T-helper 2 cell (primary cell): ENCODE measurements around the gene OBP2B.
"Not testable (repeated sequence)": the region's sequence is repeated elsewhere in the genome, so short reads cannot be mapped to it uniquely, and the experiment has no call there.

Experiments used
- DNase-seq, 5 experiments: peaks; one replicate each; pipeline versions ENCODE4 v3.0.0 to v3.0.0-alpha.2; 2012 to 2022

Gene OBP2B

DNA sequence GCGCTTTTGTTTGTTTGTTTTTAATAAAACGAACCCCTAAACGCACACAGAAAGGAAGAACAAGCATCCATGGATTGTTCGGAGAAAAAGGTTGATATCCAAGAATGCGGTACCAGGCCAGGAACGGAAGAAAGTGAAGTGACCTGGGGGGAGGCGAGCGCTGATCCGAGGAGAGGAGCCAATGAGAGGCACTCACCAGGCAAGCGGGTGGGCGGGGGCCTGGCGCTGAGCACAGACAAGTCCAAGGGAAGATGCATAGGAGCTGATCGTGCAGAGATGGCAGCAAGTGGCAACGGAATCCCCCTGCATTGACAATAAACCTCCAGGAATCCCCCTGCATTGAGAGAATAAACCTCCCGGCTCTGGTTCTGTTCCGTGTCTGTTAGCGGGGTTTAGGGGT is 8.4 kb downstream of the OBP2B start:
- DNase-seq, result no peak

DNA sequence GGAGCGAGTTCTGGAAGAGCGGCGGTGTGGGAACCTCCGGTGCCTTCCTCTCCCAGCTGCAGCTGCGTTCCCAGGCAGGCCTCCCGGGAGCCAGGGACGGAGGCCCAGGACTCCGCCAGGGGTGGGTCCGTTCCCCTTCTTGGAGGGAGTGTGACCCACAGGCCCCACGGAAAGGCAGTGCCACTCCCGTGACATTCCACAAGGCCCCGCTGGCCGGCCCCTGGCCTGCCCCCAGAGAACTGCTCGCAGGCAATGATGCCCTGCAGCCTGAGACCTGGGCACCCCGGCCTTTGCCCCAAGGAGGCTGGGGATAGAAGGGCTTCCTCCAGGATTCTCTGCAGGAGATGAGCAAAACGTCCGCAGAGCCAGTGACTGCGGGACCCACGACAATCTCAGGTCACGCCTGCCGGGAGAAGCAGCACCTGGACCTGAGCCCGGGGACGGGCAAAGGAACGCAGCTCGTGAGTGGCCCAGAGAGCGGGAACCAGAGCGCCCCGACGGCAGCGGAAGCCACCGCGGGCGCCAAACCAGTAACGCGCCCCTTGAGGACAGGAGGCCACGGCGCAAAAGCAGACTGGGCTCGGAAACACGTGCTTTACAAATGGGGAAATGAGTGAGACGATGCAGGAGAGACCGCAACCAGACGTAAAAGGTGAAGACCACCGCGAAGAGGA is 9.3 kb downstream of the OBP2B start:
- DNase-seq, result peak in 1 of 5 experiments; percentile 53

DNA sequence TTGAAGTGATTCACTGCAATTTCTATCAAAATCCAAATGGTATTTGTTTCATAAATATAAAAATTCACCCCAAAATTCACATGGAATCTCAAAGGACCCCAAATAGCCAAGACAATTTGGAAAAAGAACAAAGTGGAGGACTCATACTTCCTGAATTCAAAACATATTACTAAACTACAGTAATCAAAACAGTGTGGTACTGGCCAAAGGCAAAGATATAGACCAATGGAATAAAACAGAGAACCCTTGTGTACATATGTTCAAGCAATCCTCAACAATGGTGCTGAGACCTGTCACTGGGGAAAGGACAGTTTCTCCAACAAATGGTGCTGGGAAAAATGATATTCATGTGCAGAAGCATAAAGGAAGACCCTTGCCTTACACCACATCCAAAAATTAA is 14.0 kb downstream of the OBP2B start:
- no peak for DNase-seq

DNA sequence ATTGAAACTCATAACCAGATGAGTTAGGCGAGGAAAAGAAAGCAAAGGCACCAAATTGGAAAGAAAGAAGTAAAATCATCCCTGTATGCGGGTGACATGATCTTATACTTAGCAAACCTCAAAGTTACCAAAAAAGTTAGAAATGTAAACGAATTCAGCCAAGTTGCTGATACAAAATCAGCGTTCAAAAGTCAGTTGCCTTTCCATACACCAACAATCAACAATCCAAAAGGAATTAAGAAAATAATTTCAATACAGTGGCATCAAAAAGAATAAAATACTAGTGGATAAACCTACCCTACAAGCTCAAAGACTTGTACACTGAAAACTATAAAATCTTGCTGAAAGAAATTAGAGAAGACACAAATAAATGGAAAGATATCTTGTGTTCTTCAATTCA is 14.5 kb downstream of the OBP2B start:
- DNase-seq, result no peak

DNA sequence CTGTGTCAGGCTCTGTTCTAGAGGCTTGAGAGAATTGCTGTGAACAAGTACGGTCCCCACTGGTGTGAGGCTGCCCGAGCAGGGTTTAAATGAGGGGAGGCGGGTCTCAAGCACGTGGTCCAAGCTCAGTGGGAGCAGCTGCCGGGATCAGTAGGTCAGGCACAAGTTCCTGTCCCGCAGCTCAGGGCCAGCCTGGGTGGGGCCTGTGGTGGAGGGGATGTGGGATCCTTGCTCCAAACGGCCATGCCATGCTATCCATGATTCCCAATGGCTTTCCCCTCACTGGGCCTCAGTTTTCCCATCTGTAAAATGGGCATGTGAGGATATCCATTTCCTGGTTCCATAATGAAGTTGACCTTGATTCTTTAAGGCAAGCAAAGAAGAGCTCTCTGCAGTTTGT is 17.1 kb downstream of the OBP2B start:
- DNase-seq, result no peak

DNA sequence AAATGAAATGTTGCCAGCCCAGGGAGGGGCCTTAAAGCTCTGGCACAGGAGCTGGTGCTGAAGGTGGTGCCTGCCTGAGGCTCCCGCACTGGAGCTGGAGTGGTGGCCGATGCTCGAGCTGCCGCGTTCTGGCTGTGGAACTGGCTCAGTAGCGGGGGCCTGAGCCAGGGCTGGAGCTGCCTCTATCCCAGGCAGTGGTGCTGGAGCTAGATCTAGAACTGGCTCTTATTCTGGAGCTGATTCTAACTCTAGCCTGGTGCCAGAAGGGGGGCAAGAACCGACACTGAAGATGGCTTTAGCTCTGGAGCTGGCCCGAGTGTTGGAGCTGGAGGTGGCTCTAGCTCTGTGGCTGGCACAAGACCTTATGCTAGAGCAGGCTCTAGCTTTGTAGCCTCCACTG is 19.2 kb downstream of the OBP2B start:
- DNase-seq, result no peak

DNA sequence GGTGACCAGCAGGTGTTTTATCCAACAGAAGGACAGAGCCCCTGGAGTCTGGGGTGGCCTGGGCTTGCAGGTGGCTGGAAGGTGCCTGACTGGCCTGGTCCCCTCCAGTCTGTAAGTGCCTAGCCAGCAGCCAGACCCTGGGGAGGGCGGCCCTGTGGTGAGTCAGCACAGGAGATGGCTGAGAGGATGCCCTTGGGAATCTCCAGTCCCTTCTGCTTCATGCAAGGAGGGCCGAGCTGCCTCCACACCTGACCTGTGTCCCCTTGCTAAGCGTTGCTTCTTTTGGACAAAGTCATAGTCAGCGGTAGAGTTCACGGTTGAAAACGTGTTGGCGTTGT is 20.2 kb downstream of the OBP2B start:
- DNase-seq, result no peak

DNA sequence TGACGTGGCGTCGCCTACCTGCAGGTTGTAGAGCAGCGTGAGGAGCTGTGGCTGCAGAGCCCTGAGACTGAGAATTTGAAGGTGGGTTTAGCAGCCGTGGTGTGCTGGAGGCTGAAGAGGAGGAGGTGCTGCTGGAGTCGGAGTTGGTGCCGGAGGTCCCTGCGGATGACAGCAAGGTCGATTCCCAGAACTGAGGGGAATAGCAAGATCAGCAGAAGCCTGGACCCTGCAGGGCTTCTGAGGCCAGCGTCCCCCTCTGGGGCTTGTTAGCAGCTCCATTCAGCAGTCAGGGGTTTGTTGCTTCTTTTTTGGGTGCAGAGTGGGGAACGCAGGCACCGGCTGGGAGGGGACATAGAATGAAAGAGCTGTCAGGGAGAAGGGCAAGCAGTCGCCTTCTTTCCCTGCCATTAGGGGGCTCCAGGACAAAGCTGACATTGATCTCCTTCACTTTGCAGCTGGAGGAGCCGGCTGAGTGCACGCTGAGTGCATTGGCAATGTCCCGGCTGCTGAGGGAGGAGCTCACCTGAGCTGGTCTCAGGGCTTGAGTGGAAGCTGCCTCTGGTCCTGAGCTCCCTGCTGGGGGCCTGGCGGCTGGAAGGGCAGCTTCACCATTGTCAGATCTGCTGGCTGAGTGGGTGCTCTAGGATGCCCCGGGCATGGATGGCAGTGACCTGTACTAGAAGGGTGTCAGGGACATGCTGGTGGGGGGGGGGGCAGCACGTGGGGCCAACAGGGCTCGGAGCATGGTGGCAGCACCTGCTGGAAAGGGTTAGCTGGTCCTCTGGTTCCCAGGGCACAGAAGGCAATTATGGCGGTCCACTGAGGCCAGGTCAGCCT is 20.8 kb downstream of the OBP2B start:
- DNase-seq, result no peak

DNA sequence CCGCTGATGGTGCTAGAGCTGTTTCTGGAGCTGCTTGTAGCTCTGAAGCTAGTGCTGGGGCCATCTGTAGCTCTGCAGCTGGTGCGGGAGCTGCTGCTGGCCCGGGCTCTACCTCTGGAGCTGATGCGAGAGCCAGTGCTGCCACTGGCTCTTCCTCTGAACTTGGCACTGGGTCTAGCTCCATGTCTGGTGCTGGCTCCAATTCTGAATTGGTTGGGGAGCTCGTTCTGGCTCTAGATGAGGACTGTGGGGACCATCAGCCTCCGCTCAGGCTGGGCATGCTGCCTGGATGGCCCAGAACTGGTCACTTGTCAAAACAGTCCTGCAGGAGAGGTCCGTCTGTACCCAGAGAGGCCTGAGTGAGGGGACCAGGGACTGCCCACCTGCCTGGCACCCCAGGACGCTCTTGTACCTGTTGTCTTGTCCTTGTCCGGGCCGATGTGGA is 21.5 kb downstream of the OBP2B start:
- no peak for DNase-seq

DNA sequence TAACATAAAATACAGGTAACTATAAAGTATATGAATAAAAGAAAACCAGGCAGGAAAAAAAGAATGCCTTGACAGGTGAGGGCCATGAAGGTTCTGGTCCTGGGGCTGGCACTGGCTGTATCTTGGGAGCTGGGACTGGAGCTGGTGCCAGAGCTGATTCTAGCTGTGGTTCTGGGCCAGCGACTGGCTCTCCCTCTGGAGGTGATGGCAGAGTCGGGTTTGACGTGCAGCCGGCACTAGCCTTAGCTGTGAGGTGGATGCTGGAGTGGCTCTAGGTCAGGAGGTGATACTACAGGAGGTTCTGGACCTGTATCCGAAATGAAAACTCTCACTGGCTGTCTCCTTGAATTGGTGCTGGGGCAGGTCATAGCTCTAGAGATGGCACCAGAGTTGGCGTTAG is 22.3 kb downstream of the OBP2B start:
- DNase-seq, result no peak

DNA sequence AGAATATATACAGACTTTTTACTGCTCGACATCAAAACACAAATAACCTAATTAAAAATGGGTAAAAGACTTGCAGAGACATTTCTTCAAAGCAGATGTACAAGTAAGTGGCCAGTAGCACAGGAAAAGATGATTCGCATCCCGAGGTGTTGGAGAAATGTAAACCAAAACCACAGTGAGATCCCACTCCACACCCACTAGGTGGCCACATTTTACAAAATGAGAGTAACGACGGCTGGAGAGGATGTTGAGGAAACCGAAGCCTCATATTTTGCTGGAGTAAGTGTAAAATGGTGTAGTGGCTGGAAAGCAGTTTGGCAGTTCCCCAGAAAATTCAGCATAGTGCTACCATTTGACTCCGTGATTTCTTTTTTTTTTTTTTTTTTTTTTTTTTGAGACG is 24.1 kb downstream of the OBP2B start:
- peak in 2 of 5 experiments; percentile 52 to 57 for DNase-seq

DNA sequence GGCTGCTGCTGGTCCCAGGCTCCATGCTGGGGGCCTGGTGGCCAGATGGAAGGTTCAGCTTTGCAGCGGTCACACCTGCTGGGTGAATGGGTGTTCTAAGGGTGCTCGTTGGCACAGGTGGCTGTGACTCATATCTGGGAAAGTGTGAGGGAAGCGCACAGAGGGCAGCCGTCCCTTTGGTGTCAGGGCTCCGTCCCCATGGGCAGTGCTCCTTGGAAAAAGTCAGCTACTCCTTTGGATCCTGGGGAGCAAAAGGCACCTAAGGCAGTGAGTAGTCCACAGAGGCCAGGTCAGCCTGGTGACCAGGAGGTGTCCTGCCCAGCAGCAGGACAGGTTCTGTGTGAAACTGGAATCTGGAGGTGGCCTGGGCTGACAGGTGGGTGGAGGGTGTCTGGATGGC is 26.9 kb downstream of the OBP2B start:
- no peak for DNase-seq

DNA sequence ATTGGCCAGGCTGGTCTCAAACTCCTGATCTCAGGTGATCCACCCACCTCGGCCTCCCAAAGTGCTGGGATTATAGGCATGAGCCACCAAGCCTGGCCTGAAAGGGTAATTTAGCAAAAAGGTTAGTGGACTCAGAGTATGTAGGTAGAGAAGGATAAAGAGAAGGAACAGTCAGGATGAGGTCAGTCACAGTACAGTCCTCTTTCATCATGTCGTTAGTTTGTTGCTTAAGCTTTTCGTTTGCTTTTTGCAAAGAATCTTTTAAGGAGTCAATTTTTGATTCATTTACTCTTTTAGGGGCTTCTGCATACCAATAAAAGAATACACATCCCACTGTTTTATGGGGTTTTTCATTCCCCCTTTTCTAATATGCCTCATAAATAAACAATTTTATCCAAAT is 27.5 kb downstream of the OBP2B start:
- DNase-seq, result no peak

DNA sequence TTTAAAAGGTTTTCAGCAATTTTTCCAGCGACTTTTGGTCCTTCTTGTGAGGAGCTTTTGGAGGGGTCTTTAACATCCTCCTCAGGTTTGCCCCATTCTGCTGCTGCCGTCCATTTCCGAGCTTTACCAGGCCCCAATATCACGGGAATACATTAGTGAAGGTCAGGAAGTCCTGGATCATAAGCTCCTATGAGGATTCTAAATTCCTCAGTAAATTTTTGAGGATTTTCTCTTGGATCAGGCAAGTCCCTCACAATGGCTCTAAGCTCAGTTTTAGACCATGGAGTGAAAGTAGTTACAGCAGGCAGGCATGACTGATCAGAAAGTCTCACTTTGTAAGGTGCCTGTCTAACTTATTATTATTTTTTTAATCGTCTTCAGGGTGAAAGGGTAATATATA is 28.1 kb downstream of the OBP2B start:
- no peak for DNase-seq

DNA sequence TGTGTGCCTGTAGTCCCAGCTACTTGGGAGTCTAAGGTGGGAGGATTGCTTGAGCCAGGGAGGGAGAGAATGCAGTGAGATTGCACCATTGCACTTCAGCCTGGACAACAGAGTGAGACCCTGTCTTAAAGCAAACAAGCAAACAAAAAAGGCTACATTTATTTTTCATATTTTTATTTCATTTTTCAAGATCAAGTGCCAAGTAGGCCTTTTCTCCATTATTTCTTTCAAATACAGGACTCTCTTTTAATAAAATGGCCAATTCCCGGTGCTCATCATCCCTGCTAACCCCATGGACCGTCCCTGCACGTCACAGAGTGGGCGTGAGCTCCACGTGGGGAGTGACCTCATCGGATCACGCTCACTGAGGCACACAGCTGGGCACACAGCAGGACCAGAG is 36.0 kb downstream of the OBP2B start:
- no peak for DNase-seq

DNA sequence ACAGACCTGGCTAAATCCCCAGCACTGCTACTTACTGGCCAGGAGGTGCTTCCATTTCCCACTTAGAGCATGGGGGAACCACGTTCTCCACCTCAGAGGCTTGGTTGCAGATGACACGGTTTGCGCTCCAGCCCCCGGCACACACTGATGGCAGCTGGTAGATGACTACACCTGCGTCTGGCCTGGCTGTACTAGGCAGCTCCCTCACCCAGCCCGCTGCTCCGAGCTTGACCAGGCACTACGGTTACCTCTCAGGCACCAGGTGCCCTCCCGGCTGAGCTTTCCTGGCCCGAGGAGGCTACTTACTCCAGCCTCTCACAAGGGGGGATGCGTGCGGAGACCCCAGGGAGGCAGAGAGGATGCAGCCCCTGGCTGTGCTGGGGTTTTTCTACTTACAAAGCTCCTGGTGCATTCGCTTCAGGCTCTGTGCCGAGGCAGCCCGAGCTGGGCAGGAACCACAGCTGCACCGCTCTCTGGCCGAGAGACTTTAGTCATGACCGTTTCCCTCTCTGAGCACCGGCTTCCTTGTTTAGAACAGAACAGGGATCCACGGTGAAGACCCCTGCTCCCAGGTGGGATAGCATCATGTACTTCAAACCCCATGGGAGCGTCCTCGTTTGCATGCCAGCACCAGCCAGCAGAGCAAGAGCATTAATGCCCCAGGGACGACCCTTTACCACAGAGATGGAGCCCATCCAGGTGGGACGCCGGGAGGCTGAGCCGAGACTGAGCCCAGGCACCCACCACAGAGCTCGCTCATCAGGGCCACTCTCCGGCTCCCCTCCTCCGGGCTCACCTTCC is 37.7 kb downstream of the OBP2B start:
- DNase-seq, result no peak

DNA sequence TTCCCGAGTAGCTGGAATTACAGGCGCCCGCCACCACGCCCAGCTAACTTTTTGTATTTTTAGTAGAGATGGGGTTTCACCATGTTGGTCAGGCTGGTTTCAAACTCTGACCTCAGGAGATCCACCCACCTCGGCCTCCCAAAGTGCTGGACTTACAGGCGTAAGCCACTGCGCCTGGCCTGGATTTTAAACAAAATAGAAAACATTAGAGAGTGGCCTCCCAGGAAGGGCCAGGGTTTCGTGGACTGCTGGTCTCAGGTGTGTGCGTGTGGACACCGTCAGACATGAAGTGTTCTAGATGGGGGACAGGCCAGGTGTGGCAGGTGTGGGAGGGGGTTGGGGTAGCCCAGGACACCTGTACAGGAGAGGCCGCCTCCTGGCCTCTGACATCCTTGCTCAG is 38.3 kb downstream of the OBP2B start:
- no peak for DNase-seq

DNA sequence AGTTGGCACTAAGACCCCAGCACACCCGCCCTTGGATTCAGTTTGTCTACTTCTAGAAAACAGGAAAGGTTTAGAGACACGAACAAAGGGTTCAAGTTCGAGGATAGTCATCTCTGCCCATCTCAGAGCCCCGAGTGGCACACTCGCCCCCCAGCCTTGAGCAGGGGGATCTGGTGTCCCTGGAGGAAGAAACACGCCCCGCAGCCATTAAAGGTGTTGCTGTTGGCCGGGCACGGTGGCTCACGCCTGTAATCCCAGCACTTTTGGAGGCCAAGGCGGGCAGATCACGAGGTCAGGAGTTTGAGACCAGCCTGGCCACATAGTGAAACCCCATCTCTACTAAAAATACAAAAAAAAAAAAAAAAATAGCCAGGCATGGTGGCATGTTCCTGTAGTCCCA is 39.4 kb downstream of the OBP2B start:
- DNase-seq, result not testable (repeated sequence)

DNA sequence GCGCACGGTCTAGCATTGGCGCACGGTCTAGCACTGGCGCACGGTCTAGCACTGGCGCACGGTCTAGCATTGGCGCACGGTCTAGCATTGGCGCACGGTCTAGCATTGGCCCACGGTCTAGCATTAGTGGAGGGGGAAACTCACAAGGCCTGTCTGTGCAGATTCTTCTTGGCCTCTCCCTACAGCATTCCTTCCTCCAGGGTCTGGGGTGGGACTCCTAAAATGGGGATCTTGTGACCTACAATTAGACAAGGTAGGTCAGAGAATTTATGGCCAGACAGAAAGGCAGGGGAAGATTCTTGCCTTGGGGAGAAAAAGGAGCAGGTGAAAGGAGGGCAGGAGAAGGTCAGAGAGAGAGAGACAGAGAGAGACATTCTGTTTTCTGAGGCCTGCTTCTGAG is 39.9 kb downstream of the OBP2B start:
- DNase-seq, result no peak

DNA sequence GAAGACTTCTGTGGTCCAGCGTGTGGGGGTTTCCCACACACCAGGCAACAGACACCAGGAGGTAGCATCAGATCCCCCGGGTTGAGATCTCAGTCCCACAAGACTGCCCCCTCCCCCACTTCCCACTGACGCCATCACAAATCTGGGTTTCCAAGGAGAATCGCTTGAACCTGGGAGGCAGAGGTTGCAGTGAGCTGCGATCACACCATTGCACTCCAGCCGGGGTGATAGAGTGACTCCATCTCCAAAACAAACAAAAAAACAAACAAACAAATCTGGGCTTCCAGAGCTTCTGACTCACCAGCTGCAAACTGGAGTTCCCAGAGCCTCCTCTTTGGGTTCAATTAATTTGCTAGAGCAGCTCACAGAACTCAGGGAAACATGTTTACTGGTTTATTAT is 40.6 kb downstream of the OBP2B start:
- DNase-seq, result no peak

DNA sequence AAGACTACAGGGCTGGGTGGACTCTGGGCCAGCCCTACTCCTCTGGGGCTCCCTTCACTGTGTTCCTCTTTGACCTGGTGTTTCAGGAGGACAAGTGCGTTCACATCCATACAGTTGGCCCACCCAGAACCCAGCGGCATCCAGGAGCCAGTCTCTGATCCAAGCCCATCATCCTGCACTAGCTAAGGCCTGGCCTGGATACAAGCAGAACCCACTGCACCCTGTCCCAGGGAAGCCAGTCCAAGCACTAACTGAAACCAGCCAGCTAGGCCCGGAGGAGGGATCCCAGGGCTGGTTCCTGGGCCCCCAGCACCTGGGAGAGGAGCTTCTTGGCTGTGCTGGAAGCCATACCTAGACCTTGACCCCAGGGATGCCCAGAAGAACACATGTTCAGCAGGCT is 41.3 kb downstream of the OBP2B start:
- DNase-seq, result no peak

DNA sequence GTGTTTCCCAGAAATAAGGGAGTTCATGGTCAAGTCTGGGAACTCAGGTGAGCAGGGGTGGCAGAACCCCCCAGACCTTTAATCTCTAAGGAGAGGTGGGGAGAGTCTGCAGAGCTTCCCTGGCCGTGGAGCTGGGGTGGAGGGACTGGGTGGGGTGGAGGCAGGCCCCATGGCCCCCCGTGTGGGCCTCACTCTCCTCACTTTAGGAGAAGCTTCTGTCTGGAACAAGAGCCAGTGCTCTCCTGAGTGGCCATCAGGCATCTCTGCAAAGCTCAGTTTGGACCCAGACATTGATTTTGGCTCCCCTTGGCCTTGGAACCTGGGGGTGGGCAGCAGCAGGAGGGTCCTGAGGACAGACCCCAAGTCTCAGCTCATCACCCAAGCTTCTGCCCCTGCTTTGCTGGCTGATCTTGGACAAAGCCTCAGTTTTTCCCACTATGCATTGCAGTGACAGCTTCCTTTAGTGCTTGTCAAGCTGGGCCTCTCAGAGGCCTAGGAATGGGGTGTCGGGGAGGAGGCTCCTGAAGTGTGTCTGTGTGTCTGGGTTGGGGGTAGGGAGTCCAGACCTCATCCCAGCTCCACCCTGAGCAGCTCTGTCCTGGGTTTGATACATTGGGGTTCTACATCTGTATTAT is 41.8 kb downstream of the OBP2B start:
- no peak for DNase-seq

DNA sequence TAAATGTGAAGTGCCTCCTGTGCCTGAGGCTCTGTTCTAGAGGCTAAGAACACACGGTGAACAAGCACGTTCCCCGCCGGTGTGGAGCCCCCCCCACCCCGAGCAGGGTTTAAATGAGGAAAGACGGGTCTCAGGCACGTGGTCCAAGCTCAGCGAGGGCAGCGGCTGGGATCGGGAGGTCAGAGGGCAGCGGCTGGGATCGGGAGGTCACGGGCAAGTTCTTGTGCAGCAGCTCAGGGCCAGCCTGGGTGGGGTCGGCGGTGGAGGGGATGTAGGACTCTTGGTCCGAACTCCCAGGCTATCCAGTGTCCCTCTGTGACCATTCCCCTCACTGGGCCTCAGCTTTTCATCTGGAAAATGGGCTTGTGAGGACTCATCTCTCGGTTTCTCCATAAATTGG is 42.7 kb downstream of the OBP2B start:
- no peak for DNase-seq

DNA sequence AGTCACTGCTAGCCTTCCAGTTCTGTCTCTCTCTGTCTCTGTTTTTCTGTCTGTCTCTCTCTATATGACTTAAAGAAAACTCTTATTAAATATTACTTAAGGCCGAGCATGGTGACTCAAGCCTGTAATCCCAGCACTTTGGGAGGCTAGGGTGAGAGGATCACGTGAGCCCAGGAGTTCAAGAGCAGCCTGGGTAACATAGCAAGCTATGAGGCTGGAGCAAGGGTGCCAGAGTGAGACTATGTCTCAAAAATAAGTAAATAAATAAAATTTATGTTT is 43.7 kb downstream of the OBP2B start:
- no peak for DNase-seq
